Loucy (cell line): ENCODE results near the gene ZBTB2.

Experiments used
- CTCF ChIP-seq: fragments of 200-600 bp; sonication (generic); conservative IDR thresholded peaks from 2 replicates; pipeline ENCODE4 v1.5.1; 2014; ENCODE audit warnings: mild to moderate bottlenecking, antibody characterized with exemption, low read length
- EZH2phosphoT487 ChIP-seq: fragments of 200-600 bp; IDR thresholded peaks from 2 replicates; pipeline ENCODE4 v1.6.1; 2018; ENCODE audit warnings: antibody characterized with exemption, mild to moderate bottlenecking, moderate library complexity, borderline replicate concordance

DNA sequence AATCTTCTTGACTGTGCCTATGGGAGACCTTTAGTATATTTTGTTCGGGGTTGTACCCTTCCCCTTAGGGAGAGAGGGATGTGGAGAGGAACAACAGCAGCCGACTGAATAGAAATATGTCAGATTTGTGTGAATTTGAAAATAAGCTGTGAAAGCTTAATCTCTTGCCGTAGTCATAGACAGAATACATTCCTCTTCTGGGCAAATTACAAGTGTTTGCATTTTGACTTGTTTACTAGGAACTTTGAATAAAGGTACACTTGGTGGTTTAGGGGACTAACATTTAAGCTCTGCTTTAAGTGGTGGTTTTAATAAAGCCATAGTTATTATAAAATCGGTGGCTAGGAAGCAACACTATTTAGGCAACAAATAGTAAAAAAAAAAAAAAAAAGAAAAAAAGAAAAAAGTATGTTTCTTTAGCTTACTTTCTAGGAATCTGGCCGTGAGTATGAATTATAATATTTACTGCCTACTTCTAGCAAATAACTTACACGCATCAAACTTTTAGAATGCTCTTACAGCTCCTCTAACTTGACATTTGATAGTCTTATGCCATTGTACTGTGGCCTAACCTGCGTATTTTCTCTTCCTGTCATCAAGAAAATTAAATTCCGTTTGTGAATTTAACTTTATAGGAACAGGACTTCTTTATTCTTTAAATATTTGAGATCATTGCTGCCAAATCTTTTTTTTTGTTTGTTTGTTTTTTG is 65.1 kb downstream of the ZBTB2 start:
- TF ChIP-seq CTCF: no peak
- TF ChIP-seq EZH2phosphoT487: no peak
